ENCODE data around the gene C17orf107. TPM values are rescaled to one million over a fixed set of nuclear protein-coding genes. Genes with fewer than 3 reads are reported as not detected.

C17orf107 gene
- total and polyA plus RNA-seq, 9 of the 15 experiments (the other 6 are each of a cell fraction or from before 2014, with no cell fraction given): 0.05 to 0.29 (median 0.07) TPM; not detected in 4

DNA sequence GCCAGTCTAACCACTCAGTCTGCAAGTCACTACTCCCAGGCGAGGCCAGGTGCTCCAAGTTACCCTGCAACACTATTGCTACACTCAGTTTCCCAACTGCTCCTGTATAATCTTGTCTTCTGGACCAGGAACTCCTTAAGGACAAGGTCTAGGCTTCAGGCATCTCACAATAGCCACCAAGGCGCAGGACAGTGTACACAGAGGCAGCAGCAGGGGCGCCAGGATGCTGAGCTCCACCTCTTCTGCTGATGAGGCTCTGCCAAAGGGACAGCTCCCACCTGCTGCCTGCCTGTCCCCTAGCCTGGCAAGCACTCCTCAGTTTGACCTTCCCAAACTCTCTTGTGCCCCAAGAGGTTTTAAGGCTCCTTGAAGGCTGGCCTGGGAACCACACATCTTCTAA lies 37.1 kb downstream of the C17orf107 start (continued):
- no peak for TF ChIP-seq ZBTB17 (CRISPR knock-in tag; IDR thresholded peaks at IDR 0.05)

DNA sequence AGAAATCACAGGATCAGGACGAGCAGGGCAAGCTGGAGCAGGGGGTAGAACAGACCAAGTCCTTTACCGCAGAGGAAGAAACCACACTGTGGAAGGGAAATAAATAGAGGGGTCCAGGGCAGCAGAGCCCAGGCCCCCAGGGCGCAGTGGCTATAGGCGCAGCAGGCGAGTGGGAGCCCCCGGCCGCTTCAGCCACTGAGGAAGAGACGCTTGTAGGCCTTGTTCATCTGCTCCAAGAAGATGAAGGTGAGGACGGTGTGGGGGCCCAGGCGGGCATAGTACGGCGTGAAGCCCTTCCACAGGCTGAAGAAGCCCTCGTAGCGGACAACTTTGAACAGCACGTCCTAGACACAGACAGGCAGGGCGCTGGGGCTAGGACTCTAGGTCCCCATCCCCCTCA lies 38.2 kb downstream of the C17orf107 start:
- no peak for DNase-seq (ENCODE audit: extremely low read depth in 1 of 4, low spot score in 3 of 4)
- in situ Hi-C loops (cut with MboI): no loop called here
- H3K4me2 ChIP-seq (ENCODE audit: insufficient read depth, low read length): no peak overlapping the region
- no peaks in the 10 kb centered on the region for H3K27me3 ChIP-seq (ENCODE audit: control insufficient read depth in 2 of 2, insufficient read depth in 2 of 2, low read length in 2 of 2)
- H3K27ac ChIP-seq (ENCODE audit: extremely low read depth, low read depth, low read length): no peak overlapping the region
- no peaks in the 10 kb centered on the region for H4K20me1 ChIP-seq (replicated peaks; ENCODE audit: control insufficient read depth, insufficient read depth, low read length)
- H3K4me1 ChIP-seq (replicated peaks in 1 of 2; ENCODE audit: control insufficient read depth in 2 of 2, insufficient read depth in 2 of 2, low read length in 2 of 2): peaks cover 13 to 34% of the 10 kb centered on the region in 2 experiments; a peak in 4 of 5 replicates
- BruUV-seq (replicated peaks): no TSS peak
- H3K9ac ChIP-seq (ENCODE audit: insufficient read depth in 1 of 2, low read depth in 2 of 2, low read length in 2 of 2): peak overlapping the region in 1 of 2 experiments; percentile 98; a peak in 2 of 4 replicates
- H3K9me3 ChIP-seq (replicated peaks; ENCODE audit: control insufficient read depth, insufficient read depth, low read depth, low read length): no peaks in the 10 kb centered on the region
- ChIA-PET CTCF (ENCODE audit: low intra/inter-chr PET ratio) (no interaction called here), POLR2A (interaction anchor here (1.8 kb wide), 1 partner anchor 30 kb away, joined by 4 read pairs; the partner anchor contains the start of gene SPAG7)
- ATAC-seq: no peak
- no peak overlapping the region for H3K4me3 ChIP-seq
- intact Hi-C loops (cut with micrococcal nuclease): no loop called here
- FAIRE-seq: no peak
- H3K9me1 ChIP-seq (ENCODE audit: control insufficient read depth, insufficient read depth, low read length): no peaks in the 10 kb centered on the region
- peaks cover 41% of the 10 kb centered on the region for H3K79me2 ChIP-seq (ENCODE audit: control insufficient read depth, insufficient read depth, low read length)
- H2AFZ ChIP-seq (ENCODE audit: low read depth, low read length): no peak overlapping the region
- peaks cover 38% of the 10 kb centered on the region for H3K36me3 ChIP-seq (ENCODE audit: control insufficient read depth, insufficient read depth, low read length)
- WGBS (ENCODE audit: insufficient coverage, low coverage, missing lambda C conversion rate): no CpG with 5 or more reads among the region's 16 CpGs
- TF ChIP-seq, protein P1, sequence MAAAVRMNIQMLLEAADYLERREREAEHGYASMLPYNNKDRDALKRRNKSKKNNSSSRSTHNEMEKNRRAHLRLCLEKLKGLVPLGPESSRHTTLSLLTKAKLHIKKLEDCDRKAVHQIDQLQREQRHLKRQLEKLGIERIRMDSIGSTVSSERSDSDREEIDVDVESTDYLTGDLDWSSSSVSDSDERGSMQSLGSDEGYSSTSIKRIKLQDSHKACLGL (CRISPR knock-in tag; IDR thresholded peaks at IDR 0.05; ENCODE audit: borderline replicate concordance, poor library complexity, severe bottlenecking): no peak
- TF ChIP-seq, protein P2, sequence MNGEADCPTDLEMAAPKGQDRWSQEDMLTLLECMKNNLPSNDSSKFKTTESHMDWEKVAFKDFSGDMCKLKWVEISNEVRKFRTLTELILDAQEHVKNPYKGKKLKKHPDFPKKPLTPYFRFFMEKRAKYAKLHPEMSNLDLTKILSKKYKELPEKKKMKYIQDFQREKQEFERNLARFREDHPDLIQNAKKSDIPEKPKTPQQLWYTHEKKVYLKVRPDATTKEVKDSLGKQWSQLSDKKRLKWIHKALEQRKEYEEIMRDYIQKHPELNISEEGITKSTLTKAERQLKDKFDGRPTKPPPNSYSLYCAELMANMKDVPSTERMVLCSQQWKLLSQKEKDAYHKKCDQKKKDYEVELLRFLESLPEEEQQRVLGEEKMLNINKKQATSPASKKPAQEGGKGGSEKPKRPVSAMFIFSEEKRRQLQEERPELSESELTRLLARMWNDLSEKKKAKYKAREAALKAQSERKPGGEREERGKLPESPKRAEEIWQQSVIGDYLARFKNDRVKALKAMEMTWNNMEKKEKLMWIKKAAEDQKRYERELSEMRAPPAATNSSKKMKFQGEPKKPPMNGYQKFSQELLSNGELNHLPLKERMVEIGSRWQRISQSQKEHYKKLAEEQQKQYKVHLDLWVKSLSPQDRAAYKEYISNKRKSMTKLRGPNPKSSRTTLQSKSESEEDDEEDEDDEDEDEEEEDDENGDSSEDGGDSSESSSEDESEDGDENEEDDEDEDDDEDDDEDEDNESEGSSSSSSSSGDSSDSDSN (IDR thresholded peaks at IDR 0.05; ENCODE audit: borderline replicate concordance in 1 of 2, low read depth in 2 of 2, low read length in 2 of 2): no peak
- TF ChIP-seq, protein P3, sequence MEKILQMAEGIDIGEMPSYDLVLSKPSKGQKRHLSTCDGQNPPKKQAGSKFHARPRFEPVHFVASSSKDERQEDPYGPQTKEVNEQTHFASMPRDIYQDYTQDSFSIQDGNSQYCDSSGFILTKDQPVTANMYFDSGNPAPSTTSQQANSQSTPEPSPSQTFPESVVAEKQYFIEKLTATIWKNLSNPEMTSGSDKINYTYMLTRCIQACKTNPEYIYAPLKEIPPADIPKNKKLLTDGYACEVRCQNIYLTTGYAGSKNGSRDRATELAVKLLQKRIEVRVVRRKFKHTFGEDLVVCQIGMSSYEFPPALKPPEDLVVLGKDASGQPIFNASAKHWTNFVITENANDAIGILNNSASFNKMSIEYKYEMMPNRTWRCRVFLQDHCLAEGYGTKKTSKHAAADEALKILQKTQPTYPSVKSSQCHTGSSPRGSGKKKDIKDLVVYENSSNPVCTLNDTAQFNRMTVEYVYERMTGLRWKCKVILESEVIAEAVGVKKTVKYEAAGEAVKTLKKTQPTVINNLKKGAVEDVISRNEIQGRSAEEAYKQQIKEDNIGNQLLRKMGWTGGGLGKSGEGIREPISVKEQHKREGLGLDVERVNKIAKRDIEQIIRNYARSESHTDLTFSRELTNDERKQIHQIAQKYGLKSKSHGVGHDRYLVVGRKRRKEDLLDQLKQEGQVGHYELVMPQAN (IDR thresholded peaks at IDR 0.05; ENCODE audit: borderline replicate concordance): no peak
- TF ChIP-seq, protein P4, sequence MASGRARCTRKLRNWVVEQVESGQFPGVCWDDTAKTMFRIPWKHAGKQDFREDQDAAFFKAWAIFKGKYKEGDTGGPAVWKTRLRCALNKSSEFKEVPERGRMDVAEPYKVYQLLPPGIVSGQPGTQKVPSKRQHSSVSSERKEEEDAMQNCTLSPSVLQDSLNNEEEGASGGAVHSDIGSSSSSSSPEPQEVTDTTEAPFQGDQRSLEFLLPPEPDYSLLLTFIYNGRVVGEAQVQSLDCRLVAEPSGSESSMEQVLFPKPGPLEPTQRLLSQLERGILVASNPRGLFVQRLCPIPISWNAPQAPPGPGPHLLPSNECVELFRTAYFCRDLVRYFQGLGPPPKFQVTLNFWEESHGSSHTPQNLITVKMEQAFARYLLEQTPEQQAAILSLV (tag; IDR thresholded peaks at IDR 0.05): no peak
- TF ChIP-seq, protein P5, sequence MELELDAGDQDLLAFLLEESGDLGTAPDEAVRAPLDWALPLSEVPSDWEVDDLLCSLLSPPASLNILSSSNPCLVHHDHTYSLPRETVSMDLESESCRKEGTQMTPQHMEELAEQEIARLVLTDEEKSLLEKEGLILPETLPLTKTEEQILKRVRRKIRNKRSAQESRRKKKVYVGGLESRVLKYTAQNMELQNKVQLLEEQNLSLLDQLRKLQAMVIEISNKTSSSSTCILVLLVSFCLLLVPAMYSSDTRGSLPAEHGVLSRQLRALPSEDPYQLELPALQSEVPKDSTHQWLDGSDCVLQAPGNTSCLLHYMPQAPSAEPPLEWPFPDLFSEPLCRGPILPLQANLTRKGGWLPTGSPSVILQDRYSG (tag; conservative IDR thresholded peaks at IDR 0.05; ENCODE audit: low read depth): no peak
- TF ChIP-seq ELF4 (CRISPR knock-in tag; IDR thresholded peaks at IDR 0.05) (no peak), EP400 (IDR thresholded peaks at IDR 0.05) (no peak), SMC3 (conservative IDR thresholded peaks at IDR 0.05; ENCODE audit: insufficient read depth, low read depth, low read length) (no peak), ZNF134 (CRISPR knock-in tag; conservative IDR thresholded peaks at IDR 0.05) (no peak)
- TF ChIP-seq, protein P6, sequence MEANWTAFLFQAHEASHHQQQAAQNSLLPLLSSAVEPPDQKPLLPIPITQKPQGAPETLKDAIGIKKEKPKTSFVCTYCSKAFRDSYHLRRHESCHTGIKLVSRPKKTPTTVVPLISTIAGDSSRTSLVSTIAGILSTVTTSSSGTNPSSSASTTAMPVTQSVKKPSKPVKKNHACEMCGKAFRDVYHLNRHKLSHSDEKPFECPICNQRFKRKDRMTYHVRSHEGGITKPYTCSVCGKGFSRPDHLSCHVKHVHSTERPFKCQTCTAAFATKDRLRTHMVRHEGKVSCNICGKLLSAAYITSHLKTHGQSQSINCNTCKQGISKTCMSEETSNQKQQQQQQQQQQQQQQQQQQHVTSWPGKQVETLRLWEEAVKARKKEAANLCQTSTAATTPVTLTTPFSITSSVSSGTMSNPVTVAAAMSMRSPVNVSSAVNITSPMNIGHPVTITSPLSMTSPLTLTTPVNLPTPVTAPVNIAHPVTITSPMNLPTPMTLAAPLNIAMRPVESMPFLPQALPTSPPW (CRISPR knock-in tag; IDR thresholded peaks at IDR 0.05): no peak
